MM.1S (cell line): Measurements from ENCODE around the gene SPAG7.

Experiments
- CTCF ChIP-seq: fragments of 300-600 bp; sonication (generic); IDR thresholded peaks from 2 replicates; pipeline ENCODE4 v1.5.1; 2016; ENCODE audit warnings: antibody characterized with exemption, low read length, mixed read lengths
- EZH2 ChIP-seq: fragments of 300-600 bp; sonication (generic); optimal IDR thresholded peaks from 2 replicates; pipeline ENCODE3; 2017; ENCODE audit warnings: low read depth, mild to moderate bottlenecking, antibody characterized with exemption, low read length, mixed read lengths
- EZH2phosphoT487 ChIP-seq: fragments of 300-600 bp; sonication (generic); IDR thresholded peaks from 2 replicates; pipeline ENCODE4 v1.6.1; 2018; ENCODE audit warnings: antibody characterized with exemption, low read length

DNA sequence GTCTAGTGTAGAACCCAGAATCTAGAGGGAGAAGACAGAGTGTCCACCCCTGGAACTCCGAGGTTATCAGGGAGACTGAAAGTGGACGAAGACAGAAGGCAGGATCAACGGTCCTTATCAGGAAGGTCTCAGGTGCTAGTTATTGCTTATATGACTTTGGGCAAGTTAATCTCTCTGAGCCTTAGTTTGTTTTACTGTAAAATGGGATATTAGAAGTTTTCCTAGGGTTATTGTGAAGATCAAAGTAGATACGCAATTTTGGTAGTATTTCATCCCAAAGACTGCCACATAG is 26.4 kb downstream of the SPAG7 start:
- TF ChIP-seq CTCF (no peak), EZH2phosphoT487 (no peak), EZH2 (no peak)
